Right kidney (tissue), 1 donor: ENCODE measurements around the gene PIGV.

Source experiments
- DNase-seq: peaks from one replicate; pipeline ENCODE4 v3.0.0-alpha.2; 2016

Gene PIGV

DNA sequence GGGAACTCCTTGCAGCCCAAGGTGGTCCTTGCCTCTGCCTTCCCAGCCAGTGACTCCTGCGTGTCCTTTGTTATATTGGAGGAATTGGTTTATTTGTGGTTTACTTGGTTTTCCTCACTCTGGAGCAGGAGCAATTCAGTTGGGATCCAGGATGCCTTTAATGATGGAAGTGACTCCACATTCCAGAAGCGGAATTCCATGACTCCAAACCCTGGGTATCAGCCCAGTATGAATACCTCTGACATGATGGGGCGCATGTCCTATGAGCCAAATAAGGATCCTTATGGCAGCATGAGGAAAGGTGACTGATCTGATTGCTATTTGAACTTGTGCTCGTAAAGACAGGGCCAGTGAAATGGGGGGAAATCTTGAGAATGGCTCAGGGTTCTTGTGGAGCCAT lies 15.1 kb upstream of the PIGV start:
- DNase-seq, result no peak

DNA sequence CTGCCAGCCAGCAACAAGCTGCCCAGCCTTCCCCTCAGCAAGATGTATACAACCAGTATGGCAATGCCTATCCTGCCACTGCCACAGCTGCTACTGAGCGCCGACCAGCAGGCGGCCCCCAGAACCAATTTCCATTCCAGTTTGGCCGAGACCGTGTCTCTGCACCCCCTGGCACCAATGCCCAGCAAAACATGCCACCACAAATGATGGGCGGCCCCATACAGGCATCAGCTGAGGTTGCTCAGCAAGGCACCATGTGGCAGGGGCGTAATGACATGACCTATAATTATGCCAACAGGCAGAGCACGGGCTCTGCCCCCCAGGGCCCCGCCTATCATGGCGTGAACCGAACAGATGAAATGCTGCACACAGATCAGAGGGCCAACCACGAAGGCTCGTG lies 13.3 kb upstream of the PIGV start:
- no peak for DNase-seq

DNA sequence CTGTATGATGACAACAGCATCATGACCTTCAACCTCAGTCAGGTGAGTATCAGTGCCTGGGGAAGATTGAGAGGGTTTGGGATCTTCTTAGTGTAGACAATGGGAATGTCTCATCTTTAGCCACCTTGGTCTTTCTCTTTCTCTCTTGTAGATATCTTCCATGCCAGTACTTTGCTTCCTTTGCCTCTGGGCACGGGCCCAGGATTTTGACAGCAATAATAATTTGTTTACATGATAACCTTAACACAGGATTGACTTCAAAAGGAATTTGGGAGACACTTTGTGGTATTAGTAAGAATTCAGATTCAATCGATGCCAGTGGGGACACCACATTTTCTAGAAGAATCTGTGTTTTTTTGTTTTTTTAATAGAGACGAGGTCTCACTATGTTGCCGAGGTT lies 12.1 kb upstream of the PIGV start:
- no peak for DNase-seq

DNA sequence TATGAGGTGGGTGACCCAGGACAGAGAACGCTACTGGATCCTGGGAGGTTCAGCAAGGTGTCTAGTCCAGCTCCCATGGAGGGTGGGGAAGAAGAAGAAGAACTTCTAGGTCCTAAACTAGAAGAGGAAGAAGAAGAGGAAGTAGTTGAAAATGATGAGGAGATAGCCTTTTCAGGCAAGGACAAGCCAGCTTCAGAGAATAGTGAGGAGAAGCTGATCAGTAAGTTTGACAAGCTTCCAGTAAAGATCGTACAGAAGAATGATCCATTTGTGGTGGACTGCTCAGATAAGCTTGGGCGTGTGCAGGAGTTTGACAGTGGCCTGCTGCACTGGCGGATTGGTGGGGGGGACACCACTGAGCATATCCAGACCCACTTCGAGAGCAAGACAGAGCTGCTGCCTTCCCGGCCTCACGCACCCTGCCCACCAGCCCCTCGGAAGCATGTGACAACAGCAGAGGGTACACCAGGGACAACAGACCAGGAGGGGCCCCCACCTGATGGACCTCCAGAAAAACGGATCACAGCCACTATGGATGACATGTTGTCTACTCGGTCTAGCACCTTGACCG lies 8.6 kb upstream of the PIGV start:
- DNase-seq, result no peak

DNA sequence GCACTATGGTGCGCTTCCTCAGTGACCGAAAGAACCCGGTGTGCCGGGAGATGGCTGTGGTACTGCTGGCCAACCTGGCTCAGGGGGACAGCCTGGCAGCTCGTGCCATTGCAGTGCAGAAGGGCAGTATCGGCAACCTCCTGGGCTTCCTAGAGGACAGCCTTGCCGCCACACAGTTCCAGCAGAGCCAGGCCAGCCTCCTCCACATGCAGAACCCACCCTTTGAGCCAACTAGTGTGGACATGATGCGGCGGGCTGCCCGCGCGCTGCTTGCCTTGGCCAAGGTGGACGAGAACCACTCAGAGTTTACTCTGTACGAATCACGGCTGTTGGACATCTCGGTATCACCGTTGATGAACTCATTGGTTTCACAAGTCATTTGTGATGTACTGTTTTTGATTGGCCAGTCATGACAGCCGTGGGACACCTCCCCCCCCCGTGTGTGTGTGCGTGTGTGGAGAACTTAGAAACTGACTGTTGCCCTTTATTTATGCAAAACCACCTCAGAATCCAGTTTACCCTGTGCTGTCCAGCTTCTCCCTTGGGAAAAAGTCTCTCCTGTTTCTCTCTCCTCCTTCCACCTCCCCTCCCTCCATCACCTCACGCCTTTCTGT lies 7.3 kb upstream of the PIGV start:
- no peak for DNase-seq

DNA sequence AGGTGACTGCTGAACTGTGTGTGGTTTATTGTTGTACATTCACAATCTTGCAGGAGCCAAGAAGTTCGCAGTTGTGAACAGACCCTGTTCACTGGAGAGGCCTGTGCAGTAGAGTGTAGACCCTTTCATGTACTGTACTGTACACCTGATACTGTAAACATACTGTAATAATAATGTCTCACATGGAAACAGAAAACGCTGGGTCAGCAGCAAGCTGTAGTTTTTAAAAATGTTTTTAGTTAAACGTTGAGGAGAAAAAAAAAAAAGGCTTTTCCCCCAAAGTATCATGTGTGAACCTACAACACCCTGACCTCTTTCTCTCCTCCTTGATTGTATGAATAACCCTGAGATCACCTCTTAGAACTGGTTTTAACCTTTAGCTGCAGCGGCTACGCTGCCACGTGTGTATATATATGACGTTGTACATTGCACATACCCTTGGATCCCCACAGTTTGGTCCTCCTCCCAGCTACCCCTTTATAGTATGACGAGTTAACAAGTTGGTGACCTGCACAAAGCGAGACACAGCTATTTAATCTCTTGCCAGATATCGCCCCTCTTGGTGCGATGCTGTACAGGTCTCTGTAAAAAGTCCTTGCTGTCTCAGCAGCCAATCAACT lies 6.4 kb upstream of the PIGV start:
- no peak for DNase-seq

DNA sequence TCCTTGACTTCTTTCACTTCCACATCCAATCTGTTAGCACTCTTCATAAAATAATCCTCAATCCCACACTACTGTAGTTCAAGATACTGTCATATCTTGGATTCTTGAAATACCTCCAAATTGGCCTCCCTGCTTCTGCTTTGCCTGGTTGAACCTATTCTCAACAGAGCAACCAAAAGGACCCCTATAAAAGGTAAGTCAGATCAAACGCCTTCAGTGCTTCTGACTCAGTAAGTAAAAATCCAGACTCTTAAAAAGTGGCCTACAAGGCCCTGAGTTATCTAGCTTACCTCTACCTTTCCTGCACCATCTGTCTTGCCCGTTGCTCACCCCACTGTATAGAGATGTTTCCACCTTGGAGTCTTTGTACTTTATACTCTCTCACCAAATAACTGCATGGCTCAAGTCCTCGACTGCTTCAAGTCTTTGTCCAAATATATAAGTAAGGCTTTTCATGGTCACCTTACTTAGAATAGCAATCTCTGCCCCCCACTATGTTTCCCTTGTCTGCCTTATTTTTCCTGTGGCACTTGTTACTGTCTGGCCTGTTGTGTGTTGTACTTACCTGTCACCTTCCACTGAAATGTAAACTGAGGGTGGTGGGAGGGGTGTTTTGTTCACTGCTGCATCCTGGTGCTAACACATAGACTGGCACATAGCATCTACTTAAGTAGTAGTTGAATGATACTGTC lies 5.1 kb upstream of the PIGV start:
- no peak for DNase-seq

DNA sequence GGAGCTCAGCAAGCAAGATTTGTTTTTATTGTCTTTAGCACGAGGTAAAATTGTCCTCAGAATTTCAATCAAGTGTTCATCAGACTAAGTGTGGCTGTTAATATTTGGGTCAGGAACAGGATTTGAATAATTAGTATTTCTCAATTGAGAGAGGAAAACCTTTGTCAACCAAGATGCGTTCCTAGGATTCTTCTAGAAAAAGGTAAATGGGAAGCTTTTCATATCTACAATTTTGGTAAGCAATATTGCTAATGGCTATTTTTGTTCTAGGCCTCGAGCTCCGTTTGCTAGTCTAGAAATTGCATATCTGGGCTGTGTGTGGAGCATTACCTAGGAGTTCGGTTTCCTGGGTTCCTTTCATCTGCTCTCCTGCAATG lies 4.1 kb upstream of the PIGV start:
- DNase-seq, result no peak

DNA sequence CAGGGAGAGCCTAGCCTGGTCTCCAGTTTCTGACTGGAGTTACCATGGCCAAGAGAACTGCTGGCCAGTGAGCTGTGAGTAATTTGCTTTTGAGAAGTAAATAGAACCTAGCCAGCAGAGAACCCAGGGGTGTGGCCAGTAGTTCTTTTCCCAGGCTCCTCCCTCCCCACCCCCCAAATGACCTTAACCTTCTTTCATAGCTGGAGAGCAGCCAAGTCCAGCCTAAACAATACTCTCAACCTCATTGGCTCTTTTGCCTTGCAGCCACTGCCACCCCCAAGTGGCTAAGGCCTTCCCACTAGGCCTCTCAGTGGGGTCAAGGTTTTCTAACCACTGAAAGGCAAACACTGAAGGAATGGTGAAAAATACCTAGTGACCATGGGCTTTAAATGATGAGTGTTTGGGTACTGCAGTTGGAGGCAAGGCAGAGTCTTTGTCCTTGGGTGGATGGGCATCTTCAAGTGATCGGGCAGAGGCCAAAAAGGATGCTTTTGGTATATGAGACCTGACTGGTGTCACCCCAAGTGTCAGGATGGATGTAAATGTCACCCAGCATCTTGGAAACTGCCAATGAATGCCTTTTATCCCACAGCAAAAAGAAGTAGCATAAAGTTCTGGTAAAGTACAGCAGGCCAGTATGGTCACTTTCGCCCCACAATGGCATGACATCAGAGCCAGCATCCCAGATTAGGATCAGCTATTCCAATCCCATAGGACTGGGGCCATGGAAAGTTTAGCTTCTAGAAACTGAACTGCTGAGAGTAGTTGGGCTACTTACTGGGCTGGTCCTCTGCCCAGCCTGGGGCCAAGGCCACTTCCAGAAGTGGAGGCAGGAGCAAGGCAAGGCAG lies 3.5 kb upstream of the PIGV start:
- peak; percentile 22 for DNase-seq

DNA sequence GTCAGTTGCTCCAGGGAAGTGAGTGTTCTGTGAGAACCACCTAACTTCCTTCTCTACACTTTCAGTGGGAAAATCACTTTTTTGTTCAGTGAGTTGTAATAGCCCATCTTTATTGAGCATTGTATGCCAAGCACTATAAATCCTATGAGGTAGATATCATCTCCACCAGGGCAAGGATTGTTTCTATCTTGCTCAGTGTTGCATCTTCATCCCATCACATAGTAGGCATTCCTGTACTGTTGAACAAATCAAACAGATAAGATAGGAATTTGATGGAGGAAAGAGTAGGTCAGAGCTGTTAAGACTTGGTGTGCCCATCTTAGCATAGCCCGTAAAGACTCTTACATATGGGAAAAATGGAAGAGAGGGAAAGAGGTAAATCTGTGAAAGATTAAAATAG lies 2.9 kb upstream of the PIGV start:
- no peak for DNase-seq

DNA sequence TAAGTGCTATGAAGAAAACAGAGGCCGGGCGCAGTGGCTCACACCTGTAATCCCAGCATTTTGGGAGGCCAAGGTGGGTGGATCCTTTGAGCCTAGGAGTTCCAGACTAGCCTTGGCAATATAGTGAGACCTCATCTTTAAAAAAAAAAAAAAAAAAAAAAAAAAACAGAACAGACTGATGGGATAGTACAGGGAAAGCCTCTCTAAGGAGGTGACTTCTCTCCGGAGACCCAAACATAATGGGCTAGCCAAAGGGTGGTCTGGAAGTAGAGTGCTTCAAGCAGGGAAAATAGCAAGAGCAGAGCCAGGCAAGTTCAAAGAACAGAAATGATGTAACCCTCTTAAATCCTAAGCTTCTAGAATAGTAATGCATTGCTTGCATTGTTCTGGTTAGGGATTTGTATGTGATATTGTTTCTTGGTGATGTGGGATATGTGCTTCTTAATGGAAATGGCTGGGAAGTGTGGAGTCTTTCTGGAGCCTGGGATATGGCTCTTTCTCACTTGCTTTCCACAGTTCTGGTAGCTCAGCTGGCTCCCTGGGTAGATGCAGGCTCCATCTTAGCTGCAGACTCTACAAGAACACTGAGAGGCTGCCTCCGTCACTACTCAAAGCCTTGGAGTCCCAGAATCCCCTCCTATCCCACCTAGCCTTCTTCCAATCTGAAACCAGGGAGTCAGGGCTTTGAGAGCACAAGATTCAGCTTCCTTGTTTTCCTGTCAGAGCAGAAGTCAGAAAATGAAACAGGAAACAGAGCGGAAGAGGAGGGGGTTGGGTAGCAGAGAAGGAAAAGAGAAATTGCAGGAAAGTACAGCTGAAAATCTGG lies 1.9 kb upstream of the PIGV start:
- DNase-seq, result peak; percentile 31

DNA sequence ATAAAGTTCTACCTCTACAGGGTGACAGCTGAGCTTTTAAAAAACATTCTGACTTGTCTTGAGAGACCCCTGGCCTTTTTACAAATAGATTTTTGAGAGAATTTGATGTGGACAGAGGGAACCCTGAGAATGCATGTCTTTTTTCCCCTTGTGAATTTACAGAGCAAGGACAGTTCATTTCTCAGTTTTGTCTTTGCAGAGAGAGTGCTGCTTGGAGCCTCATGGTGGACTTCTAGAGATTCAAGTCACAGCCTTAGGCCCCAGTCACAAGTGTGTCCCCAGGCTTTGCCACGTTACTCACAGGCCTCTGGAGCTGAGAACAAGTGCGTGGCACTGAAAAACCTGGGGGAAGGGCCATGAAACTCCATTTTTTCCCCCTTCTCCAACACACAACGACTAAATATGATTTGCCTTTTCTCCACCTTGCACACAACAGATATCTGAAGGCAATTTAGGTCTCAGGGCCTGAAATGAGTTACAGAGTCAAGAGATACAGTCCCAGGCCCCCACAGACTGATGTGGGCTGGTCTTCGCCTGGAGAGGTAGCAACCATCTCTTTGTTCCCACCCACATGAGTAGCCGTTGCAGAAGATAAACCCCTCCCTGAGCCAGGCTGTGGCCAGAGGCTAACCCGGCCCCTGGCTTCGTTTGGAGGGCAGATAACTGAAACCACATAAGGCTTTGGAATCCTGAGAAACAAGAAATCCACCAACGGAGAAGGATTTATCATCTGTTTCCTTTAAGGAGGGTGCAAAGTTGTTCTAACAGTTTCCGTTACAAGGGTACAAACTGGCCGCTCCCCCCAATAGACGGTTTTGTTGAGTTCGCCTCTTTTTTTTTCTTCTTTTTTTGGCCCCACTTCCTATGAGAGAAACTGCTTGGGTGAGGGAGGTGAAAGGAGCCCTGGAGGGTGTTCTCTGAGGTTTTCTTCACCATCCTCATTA lies 1.0 kb upstream of the PIGV start:
- DNase-seq, result peak; percentile 62

DNA sequence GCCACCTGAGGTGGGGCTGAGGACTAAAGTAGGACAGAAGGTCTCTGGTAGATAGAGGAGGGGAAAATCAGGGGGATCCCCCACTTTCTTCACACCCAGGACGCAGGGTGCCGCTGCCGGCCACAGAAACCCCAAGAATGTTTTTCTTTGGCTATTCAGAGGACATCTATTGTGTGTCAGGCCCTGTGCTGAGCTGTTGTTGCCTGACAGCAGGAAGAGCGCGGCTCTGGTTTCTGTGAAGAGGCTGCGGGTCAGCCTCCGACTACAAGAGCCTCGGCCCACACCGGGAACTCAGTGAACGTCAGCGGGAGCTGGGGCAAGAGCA lies 407 bp upstream of the PIGV start:
- DNase-seq, result no peak

DNA sequence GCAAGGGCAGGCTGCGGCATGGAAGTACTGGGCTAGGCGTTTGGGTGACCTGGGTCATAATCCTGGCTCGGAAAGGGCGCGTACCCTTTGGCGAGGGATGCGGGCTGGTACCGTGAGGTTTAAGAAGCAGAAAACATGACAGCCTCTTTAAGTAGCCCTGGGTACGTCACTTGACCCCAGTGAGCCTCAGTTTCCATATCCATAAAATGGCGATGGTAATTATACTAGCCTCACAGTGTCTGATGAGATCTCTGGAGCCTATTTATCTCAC lies 700 bp downstream of the PIGV start:
- no peak for DNase-seq

DNA sequence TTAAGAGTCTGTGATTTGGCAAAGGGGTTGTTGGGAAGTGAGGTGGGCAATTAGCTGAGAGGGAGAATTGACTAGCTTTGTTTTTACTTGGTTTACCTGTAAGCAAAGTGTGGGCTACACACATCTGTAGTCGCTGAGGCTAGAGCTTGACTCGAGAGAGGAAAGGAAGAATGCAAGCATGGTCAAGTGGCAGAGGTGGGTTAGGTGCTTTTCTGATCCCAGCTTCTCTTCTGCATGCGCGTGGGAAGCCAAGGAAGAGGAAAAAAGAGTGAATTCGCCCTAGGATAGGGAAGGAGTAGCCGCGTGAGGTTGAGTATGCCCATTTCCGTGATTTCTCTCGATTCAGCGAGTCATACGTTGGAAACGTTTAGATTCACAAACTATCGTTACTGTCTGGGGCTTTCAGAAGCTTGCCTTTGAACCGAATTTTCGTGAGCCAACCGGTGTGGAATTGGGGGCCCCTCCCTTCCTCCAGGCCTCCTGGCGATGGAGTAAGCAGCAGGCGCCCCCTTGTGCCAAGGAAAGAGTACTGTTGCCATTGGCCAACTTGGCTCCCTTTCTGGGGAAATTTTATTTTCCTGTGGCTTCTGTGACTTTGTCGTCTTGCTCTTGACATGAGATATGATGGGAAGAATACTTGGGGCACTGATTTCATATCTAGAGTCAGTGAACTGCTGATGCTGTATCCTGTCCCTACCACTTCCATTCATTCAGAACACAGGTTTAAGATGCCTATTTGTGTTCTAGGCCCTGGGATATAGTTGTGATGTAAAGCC lies 1.3 kb downstream of the PIGV start:
- DNase-seq, result peak; percentile 76

DNA sequence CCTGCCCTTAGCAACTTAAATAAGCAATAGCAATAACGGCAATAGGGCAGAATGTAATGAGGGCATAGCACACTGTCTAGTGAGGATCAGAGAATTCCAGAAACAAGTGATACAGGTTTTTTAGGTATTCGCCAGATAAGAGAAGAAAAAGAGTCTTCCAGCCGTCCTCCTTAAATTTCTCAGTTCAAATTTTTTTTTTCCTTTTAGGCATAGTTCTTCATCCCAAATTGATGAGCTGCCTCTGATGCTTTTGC lies 1.8 kb downstream of the PIGV start:
- DNase-seq, result no peak

DNA sequence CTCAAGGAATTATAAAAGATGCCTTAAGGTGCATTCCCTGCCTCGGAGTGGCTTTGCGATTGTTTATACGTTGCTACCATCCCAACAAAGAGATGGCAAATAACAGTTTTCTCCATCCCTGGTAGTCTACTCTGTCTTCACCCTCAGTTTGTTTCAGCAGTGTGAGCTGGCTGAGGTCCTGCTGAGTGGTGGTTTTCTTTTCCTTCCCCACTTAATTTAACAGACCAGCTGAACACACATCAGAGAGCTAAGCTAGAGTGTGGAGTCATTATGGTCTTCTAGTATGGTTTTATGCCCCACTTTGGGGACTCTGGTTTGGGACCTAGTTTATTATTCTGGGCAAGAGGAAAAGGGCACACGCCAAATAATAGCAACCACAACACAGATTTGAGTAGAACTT lies 2.2 kb downstream of the PIGV start:
- DNase-seq, result no peak

DNA sequence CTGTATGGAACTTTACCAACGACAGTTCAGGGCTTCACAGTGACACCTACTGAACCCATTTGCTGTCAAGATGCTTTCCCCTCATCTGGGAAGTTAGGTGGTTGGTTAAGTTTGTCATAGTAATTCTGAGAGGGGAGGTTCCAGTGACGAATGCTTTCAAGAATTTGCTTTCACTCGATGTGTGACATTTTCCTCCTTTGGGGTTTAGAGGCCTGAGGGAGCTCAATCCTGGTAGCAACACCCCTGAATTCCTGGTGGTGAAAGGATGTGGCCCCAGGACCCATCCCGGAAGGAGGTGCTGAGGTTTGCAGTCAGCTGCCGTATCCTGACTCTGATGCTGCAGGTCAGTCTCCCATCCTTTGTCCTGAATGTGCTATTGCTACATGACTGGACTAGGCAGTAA lies 2.8 kb downstream of the PIGV start:
- DNase-seq, result no peak

DNA sequence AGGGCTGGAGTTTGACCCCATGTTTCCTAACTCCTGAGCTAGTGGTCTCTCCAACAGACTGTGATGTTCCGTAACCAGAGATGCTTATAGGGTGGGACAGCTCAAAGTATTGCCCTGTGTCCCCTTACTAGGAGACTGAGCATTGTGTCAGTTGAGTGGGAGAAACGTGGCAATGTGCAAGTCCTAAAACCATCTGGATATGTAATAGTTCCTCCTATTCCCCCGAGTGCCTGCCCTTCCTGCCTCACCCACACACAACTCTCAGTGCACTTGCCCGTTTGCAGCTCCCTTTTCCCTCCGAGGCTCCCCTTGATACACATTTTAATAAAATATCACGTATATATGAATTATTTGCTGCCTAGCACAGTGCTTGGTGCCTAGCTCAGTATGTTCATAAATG lies 3.4 kb downstream of the PIGV start:
- DNase-seq, result no peak

DNA sequence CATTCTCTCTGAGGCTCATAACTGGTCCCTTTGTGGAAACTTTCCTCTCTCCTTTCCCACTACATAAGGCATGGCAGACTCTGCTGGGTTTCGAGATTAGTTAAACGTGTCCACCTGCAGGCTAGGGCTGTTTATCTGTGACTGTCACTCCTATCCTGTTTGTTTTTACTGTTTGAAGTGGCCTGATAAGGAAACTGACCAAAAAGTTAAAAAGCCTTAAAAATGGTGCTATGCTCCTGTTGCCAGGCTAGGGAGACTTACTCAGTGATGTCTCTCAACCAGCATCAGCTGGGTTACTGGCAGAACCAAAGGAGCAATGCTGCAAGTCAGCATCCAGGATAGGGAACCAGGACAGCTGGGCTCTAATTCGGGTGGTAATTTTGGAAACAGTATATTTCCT lies 3.9 kb downstream of the PIGV start:
- DNase-seq, result no peak

DNA sequence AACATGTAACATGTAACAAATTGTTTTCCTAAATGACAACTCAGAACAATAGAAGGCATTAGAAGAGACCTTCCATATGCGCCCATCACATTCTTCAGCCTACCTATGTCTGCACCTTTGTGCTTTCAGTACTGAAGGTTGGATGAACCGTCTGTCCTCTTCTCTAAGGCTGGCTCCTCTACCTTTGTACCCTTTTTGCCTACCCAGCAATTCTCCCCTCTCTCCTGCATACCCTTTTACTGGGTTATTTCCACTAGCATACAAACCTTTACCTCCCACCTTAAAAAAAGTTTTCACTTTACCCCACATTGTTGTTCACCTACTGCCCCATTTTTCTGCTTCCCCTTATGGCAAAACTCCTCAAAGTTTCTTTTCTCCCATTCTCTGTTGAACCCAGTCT lies 5.2 kb downstream of the PIGV start:
- no peak for DNase-seq
